MCF 10A (cell line): ENCODE results near the gene PRR5. TPM values are rescaled to one million over a fixed set of nuclear protein-coding genes. Genes with fewer than 3 reads are reported as not detected.

Experiments used
- BruUV-seq: library from RNA; stranded (reverse); fragments of 400-500 nt; replicated peaks from 2 replicates; lab custom pipeline; 2021; lab: Mats Ljungman, UMichigan
- CTCF ChIA-PET: fragments of 300-600 bp; sonication (Branson Sonifier 250); formaldehyde crosslinking; extraction: SDS; loops from one replicate; lab custom pipeline; 2021; ENCODE audit warnings: antibody characterized with exemption, inconsistent platforms; lab: Yijun Ruan, JAX
- POLR2A ChIA-PET: fragments of 300-600, 350-650 bp; sonication (Branson Sonifier 250); formaldehyde crosslinking; extraction: SDS; loops from one replicate; lab custom pipeline; 2020; ENCODE audit warnings: antibody characterized with exemption, inconsistent platforms; lab: Yijun Ruan, JAX
- DNase-seq: peaks from one replicate; pipeline ENCODE4 v3.0.0-alpha.2; 2018; ENCODE audit not compliant: unreplicated experiment
- H3K27ac Mint-ChIP-seq: one replicate; pipeline ENCODE4 v1.8.0; 2022; ENCODE audit warnings: mild to moderate bottlenecking, low read depth, mixed read lengths; ENCODE audit not compliant: unreplicated experiment
- H3K27me3 Mint-ChIP-seq: one replicate; pipeline ENCODE4 v1.8.0; 2022; ENCODE audit warnings: mixed read lengths; ENCODE audit not compliant: insufficient read depth, unreplicated experiment
- H3K36me3 Mint-ChIP-seq: one replicate; pipeline ENCODE4 v1.8.0; 2022; ENCODE audit warnings: mild to moderate bottlenecking, moderate library complexity, mixed read lengths; ENCODE audit not compliant: insufficient read depth, unreplicated experiment
- H3K4me1 Mint-ChIP-seq: one replicate; pipeline ENCODE4 v1.8.0; 2022; ENCODE audit warnings: mixed read lengths; ENCODE audit not compliant: insufficient read depth, unreplicated experiment
- H3K4me3 Mint-ChIP-seq: one replicate; pipeline ENCODE4 v1.8.0; 2022; ENCODE audit warnings: mild to moderate bottlenecking, moderate library complexity, mixed read lengths; ENCODE audit not compliant: unreplicated experiment
- H3K9me3 Mint-ChIP-seq: one replicate; pipeline ENCODE4 v1.8.0; 2022; ENCODE audit warnings: mixed read lengths; ENCODE audit not compliant: unreplicated experiment
- intact Hi-C: fragments of 100-400 bp; cut with micrococcal nuclease; formaldehyde crosslinking; loops from 2 replicates; pipeline ENCODE4 v1.14.1; 2022
- total RNA-seq: library from RNA; stranded (reverse); gene quantifications from 2 replicates; pipeline ENCODE4 v1.2.3, GENCODE V29; 2022
- TF ChIP-seq, protein P1 (sequence below): fragments of 200-600 bp; IDR thresholded peaks from one replicate; pipeline ENCODE4 v1.8.0; 2022; ENCODE audit warnings: antibody characterized with exemption, mild to moderate bottlenecking; ENCODE audit not compliant: unreplicated experiment

Gene PRR5
- total RNA-seq, 1 experiment from 2014 or later = 11.0 TPM

DNA sequence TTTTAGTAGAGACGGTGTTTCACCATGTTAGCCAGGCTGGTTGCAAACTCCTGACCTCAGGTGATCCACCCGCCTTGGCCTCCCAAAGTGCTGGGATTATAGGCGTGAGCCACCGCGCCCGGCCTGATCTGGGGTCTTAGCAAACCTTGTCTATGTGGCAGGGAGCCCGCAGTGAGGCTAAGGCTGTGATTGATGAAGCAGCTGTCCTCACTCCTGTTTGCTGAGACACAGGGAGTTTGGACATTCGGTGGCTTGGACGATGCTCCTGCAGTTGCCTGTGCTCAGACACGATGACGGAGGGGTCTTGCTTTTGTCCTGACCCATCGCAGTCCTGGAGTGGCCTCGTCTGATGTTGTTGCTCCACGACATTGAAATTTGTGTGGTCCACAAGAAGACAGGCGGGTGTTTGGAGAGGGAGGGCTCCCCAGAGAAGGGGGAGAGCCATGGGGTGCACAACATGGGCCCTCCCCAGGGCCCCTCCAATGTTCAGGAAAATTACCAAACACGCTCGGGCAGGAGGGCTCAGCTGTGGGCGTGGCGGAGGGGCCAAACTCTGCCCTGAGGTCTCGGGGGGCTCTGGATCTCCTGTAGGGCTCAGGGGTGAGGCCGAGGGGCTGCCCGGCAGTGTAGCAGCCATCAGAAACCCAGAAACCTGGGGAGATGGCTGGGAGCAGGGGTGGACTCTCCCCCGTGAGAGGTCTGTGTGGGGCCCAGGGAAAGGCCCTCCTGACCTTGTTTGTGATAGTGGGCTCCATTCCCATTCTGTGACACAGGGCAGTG lies 41.8 kb upstream of the PRR5 start:
- no peak overlapping the region for H3K4me3 Mint-ChIP-seq
- ChIA-PET POLR2A (no interaction called here), CTCF (interaction anchor here (0.6 kb wide), 1 partner anchor 1427 kb away, joined by 3 read pairs; no protein-coding TSS in a partner anchor)

DNA sequence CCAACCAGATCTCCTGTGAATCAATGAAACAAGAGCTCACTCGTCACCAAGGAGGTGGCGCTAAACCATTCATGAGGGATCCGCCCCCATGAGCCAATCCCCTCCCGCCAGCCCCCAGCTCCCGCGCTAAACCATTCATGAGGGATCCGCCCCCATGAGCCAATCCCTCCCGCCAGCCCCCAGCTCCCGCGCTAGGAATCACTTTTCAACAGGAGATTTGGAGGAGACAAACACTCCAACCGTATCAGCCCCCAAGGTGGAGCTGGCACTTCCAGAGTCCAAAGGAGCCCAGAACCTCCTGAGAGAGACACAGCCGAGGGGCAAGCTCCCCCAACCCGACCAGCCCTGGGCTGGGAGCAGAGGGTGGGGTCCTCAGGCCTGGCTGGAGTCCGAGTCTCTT lies 40.9 kb upstream of the PRR5 start:
- TF ChIP-seq, protein P1, sequence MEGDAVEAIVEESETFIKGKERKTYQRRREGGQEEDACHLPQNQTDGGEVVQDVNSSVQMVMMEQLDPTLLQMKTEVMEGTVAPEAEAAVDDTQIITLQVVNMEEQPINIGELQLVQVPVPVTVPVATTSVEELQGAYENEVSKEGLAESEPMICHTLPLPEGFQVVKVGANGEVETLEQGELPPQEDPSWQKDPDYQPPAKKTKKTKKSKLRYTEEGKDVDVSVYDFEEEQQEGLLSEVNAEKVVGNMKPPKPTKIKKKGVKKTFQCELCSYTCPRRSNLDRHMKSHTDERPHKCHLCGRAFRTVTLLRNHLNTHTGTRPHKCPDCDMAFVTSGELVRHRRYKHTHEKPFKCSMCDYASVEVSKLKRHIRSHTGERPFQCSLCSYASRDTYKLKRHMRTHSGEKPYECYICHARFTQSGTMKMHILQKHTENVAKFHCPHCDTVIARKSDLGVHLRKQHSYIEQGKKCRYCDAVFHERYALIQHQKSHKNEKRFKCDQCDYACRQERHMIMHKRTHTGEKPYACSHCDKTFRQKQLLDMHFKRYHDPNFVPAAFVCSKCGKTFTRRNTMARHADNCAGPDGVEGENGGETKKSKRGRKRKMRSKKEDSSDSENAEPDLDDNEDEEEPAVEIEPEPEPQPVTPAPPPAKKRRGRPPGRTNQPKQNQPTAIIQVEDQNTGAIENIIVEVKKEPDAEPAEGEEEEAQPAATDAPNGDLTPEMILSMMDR = no peak
- no peaks in the 10 kb centered on the region for H3K9me3 Mint-ChIP-seq
- peaks cover 30% of the 10 kb centered on the region for H3K27me3 Mint-ChIP-seq
- no peak overlapping the region for H3K27ac Mint-ChIP-seq
- intact Hi-C loops = no loop called here
- no peak overlapping the region for H3K4me3 Mint-ChIP-seq
- DNase-seq = no peak
- no peaks in the 10 kb centered on the region for H3K36me3 Mint-ChIP-seq
- ChIA-PET POLR2A (no interaction called here), CTCF (no interaction called here)
- BruUV-seq = no TSS peak
- H3K4me1 Mint-ChIP-seq = no peaks in the 10 kb centered on the region

More for the DNA sequence above, 41.8 kb upstream of the PRR5 start:
- TF ChIP-seq, protein P1 = no peak
- Mint-ChIP-seq H3K9me3 (no peaks in the 10 kb centered on the region), H3K27me3 (peaks cover 22% of the 10 kb centered on the region), H3K27ac (no peak overlapping the region), H3K36me3 (no peaks in the 10 kb centered on the region), H3K4me1 (no peaks in the 10 kb centered on the region)
- no peak for DNase-seq
- BruUV-seq = no TSS peak
- intact Hi-C loops = no loop called here

DNA sequence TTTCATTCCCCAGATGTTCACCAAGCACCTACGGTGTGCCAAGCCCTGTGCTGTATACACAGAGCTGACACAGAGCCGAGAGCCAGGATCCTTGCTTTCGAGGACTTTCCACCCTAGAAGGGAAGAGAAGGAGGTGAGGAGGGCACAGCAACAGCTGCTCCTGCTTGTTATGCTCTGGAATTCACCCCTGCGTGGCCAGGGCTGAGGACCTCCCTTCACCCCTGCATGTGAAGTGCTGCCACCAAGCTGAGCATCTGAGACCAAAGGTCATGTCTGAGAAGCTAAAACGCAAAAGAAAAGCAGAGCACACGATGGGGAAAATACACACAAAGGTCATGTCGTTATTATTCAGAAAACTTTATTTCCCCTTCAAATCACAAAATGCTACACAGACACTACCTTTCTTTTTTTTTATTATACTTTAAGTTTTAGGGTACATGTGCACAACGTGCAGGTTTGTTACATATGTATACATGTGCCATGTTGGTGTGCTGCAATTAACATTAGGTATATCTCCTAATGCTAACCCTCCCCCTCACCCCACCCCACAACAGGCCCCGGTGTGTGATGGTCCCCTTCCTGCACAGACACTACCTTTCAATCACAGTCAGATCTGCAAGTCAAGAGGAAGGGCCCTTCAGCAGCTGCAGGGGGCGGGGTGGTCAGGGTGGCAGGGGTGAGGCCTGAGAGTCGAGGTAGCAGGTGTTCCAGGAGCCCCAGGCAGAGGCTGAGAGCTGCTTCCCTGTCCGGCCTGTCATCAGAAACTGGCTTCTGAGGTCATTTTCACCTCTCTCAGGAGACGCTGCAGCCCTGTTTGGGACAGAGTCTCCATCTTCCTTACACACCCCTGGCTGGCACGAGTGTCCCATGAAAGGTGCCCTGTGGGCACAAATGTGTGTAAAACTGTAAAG lies 40.1 kb upstream of the PRR5 start:
- H3K36me3 Mint-ChIP-seq = peaks cover 3% of the 10 kb centered on the region
- H3K27ac Mint-ChIP-seq = no peak overlapping the region
- TF ChIP-seq, protein P1 = no peak
- no peaks in the 10 kb centered on the region for H3K9me3 Mint-ChIP-seq
- H3K4me1 Mint-ChIP-seq = no peaks in the 10 kb centered on the region
- intact Hi-C loops = no loop called here
- H3K27me3 Mint-ChIP-seq = peaks cover 39% of the 10 kb centered on the region
- POLR2A ChIA-PET = no interaction called here
- DNase-seq = no peak
- BruUV-seq = no TSS peak
- CTCF ChIA-PET = no interaction called here
- no peak overlapping the region for H3K4me3 Mint-ChIP-seq
